GM12865 (cell line): ENCODE measurements around the gene MAPKAPK3.
"Not testable (repeated sequence)": the region's sequence is repeated elsewhere in the genome, so short reads cannot be mapped to it uniquely, and the experiment has no call there.

Source experiments
- DNase-seq: peaks from one replicate; pipeline ENCODE4 v3.0.0; 2010; ENCODE audit warnings: low read depth
- H3K4me3 ChIP-seq: 2 replicates; pipeline ENCODE4 v1.5.1; 2011; ENCODE audit warnings: mild to moderate bottlenecking, low read depth, low read length, control low read depth
- TF ChIP-seq, protein P1 (sequence below): IDR thresholded peaks from 2 replicates; pipeline ENCODE4 v1.5.1; 2011; ENCODE audit warnings: low read length, control low read depth, low read depth, inconsistent platforms; ENCODE audit not compliant: insufficient read depth; ENCODE audit errors: missing control alignments

MAPKAPK3 gene

DNA sequence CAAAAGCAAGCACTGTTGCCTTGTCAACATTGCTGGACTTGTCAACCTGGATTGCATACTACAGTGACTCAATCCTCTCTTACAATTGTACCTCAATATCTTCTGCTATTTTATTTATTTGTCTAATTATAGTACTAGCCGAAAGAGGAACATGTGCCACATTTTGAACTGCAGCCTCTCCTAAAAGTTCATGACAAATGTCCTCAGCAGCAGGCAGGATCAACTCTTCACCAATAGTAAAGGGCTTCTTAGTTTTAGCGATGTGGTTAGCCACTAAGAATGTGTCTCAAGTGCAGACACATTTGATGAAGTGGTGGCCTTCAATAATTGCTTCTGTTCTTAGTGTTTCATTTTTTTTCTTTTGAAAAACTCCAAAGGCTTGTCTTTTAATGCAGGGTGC is 71.0 kb downstream of the MAPKAPK3 start:
- DNase-seq = no peak
- TF ChIP-seq, protein P1, sequence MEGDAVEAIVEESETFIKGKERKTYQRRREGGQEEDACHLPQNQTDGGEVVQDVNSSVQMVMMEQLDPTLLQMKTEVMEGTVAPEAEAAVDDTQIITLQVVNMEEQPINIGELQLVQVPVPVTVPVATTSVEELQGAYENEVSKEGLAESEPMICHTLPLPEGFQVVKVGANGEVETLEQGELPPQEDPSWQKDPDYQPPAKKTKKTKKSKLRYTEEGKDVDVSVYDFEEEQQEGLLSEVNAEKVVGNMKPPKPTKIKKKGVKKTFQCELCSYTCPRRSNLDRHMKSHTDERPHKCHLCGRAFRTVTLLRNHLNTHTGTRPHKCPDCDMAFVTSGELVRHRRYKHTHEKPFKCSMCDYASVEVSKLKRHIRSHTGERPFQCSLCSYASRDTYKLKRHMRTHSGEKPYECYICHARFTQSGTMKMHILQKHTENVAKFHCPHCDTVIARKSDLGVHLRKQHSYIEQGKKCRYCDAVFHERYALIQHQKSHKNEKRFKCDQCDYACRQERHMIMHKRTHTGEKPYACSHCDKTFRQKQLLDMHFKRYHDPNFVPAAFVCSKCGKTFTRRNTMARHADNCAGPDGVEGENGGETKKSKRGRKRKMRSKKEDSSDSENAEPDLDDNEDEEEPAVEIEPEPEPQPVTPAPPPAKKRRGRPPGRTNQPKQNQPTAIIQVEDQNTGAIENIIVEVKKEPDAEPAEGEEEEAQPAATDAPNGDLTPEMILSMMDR = no peak
- H3K4me3 ChIP-seq = no peak overlapping the region

DNA sequence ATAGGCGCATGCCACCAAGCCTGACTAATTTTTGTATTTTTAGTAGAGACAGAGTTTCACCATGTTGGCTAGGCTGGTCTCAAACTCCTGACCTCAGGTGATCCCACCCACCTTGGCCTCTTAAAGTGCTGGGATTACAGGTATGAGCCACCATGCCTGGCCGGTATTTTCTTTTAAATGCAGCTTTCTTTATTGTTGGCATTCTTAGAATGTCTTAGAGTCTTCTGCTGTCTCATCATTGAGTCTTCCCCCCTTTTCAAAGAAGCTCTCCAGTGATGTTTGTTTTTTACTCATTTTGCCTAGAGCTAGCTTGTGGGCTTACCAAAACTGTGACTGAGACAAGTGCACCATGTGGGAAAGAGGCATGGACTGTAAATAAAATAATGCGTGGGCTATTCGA is 71.7 kb downstream of the MAPKAPK3 start:
- not testable (repeated sequence) for DNase-seq

DNA sequence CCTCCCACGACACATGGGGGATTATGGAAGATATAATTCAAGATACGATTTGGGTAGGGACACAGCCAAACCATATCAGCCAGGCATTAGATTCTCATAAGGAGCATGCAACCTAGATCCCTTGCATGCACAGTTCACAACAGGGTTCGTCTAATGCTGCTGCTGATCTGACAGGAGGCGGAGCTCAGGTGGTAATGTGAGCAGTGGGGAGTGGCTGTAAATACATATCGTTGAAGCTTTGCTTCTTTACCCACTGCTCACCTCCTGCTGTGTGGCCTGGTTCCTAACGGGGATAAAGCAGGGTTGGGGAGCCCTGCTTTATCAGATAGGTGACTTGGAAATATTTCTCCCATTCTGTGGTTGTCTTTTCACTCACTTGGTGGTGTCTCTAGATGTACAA is 72.6 kb downstream of the MAPKAPK3 start:
- H3K4me3 ChIP-seq = no peak overlapping the region
- TF ChIP-seq, protein P1 = no peak
- DNase-seq = no peak

More for the DNA sequence above, 71.7 kb downstream of the MAPKAPK3 start:
- H3K4me3 ChIP-seq = not testable (repeated sequence)

DNA sequence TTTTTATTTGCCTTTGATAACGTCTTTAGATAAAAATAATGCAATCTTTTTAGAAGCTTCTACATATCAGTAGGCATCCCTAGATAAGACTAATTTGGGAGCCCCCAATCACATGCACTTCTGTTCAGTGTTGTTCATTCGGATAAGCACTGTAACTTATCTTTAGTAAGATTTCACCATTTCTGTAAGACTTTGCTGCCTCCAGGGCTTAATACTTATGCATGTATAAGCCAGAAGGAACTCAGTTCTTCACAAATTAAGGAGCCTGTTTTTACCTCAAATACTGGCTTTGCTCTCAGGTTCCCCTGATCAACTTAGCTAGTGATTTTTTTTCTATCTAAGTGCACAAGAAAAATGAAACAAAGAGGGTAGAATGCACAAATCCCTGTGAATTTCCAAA is 78.1 kb downstream of the MAPKAPK3 start:
- H3K4me3 ChIP-seq = no peak overlapping the region
- TF ChIP-seq, protein P1 = no peak
- no peak for DNase-seq

DNA sequence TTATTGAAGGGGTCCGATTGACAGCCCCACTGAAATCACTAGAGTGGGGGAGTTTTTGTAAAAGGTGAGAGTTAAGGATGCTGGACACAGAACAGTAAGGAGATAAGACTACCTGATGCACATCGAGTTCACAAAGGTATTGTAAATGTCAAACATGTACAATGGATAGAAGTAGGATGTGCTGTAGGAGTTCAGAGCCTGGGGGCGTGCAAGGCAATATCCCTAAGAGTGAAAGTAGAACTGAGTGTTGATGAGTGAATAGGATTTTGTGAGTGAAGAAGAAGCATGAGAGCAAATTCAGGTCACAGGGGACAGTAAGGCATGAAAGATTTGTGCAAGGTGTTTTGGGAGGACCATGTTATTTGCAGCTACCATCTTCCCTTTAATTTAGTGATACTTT is 79.3 kb downstream of the MAPKAPK3 start:
- TF ChIP-seq, protein P1 = no peak
- no peak for DNase-seq
- no peak overlapping the region for H3K4me3 ChIP-seq

DNA sequence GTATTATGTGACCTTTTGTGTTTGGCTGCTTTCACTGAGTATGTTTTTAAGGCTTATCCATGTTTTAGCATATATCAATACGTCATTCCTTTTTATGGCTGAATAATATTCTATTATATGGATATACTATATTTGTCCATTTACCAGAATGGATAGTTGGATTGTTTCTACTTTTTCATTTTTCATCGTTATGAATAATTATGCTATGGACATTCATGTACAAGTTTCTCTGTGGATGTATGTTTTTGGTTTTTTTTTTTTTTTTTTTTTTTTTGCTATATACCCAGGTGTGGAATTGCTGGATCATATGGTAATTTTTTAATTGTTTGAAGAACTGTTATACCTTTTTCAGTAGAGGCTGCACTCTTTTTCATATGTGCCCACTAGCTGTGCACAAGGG is 81.3 kb downstream of the MAPKAPK3 start:
- no peak for DNase-seq
- no peak overlapping the region for H3K4me3 ChIP-seq
- TF ChIP-seq, protein P1 = no peak
